Stomach (tissue), 19 donors: ENCODE data around the gene TRIM77. TPM values are rescaled to one million over a fixed set of nuclear protein-coding genes. Genes with fewer than 3 reads are reported as not detected.
"Not testable (repeated sequence)": the region's sequence is repeated elsewhere in the genome, so short reads cannot be mapped to it uniquely, and the experiment has no call there.

Experiments used
- DNase-seq, 2 donors: peaks; one replicate each; pipeline versions ENCODE4 v3.0.0 to v3.0.0-alpha.2; 2013 to 2019
- H3K27ac ChIP-seq, 5 donors: fragments of 200-600 bp in 4 of 5; sonication (generic) in 4 of 5; one replicate each; pipeline ENCODE4 v1.5.1; 2013 to 2019; ENCODE audit warnings: mild to moderate bottlenecking in 1 of 5, moderate library complexity in 1 of 5
- H3K27me3 ChIP-seq, 3 donors: fragments of 200-600 bp; sonication (generic); one replicate each; pipeline ENCODE4 v1.5.1; 2017 to 2019; ENCODE audit warnings: mixed run types in 1 of 3
- H3K36me3 ChIP-seq, 4 donors: fragments of 200-600 bp; sonication (generic); 1 replicate in 3 of 4; 2 replicates in 1 of 4; pipeline ENCODE4 v1.5.1; 2016 to 2019
- H3K4me1 ChIP-seq, 4 donors: fragments of 200-600 bp; sonication (generic); one replicate each; pipeline ENCODE4 v1.5.1; 2016 to 2019
- H3K4me3 ChIP-seq, 4 donors: fragments of 200-600 bp; sonication (generic) in 3 of 4; one replicate each; pipeline ENCODE4 v1.5.1; 2016 to 2019; ENCODE audit warnings: mild to moderate bottlenecking in 1 of 4
- H3K9me3 ChIP-seq, 4 donors: fragments of 200-600 bp; sonication (generic); one replicate each; pipeline ENCODE4 v1.5.1; 2016 to 2019
- EP300 ChIP-seq: sonication (generic); formaldehyde crosslinking; IDR thresholded peaks from one replicate; pipeline ENCODE4 v1.6.1; 2017; ENCODE audit warnings: antibody characterized with exemption
- POLR2A ChIP-seq, 4 donors: fragments of 450-650 bp; IDR thresholded peaks; one replicate each; pipeline ENCODE4 v1.6.1; 2016; ENCODE audit warnings: antibody characterized with exemption in 4 of 4, control low read depth in 2 of 4, mild to moderate bottlenecking in 1 of 4, moderate library complexity in 1 of 4
- POLR2AphosphoS5 ChIP-seq, 3 donors: sonication (generic); formaldehyde crosslinking; IDR thresholded peaks; one replicate each; pipeline ENCODE4 v1.6.1; 2016; ENCODE audit warnings: antibody characterized with exemption in 3 of 3
- WGBS, 5 donors: extraction: QIAGEN DNeasy Blood & Tissue Kit in 3 of 5; methylation state at CpG; one replicate each; pipeline versions ENCODE4 v1.1.5 to v1.1.7; 2013 to 2018; 5-methylcytosine and 5-hydroxymethylcytosine counted together
- intact Hi-C: fragments of 100-400 bp; cut with DNase I; formaldehyde crosslinking; loops from one replicate; pipeline ENCODE4 v1.15.1; 2023; ENCODE audit warnings: low total_unique reads
- long read RNA-seq, 10 donors: transcript quantifications; one replicate each; lab custom pipeline, GENCODE V29; 2026
- polyA plus RNA-seq, 3 donors: library from polyadenylated mRNA; stranded (reverse); fragments of 200-250 nt; gene quantifications; one replicate each; pipeline ENCODE4 v1.2.3, GENCODE V29; 2013
- total RNA-seq, 5 donors: library from RNA; depleted of rRNA; stranded (reverse); fragments of >200 nt; gene quantifications; one replicate each; pipeline versions ENCODE4 v1.1.0 to v1.2.3, GENCODE V29; 2014 to 2016
- TF ChIP-seq, protein P1 (sequence below), 7 experiments: fragments of 450-650 bp in 4 of 7; fragments of 200-600 bp in 3 of 7; sonication (generic) in 3 of 7; IDR thresholded peaks; one replicate each; pipeline ENCODE4 v1.5.1; 2016 to 2019; ENCODE audit warnings: antibody characterized with exemption in 7 of 7, control low read depth in 2 of 7, mild to moderate bottlenecking in 1 of 7
- donor health status: healthy with polysubstance abuse.
- donor health status: Bipolar disorder and iron deficiency.
- donor health status: healthy.

The TRIM77 gene, protein sequence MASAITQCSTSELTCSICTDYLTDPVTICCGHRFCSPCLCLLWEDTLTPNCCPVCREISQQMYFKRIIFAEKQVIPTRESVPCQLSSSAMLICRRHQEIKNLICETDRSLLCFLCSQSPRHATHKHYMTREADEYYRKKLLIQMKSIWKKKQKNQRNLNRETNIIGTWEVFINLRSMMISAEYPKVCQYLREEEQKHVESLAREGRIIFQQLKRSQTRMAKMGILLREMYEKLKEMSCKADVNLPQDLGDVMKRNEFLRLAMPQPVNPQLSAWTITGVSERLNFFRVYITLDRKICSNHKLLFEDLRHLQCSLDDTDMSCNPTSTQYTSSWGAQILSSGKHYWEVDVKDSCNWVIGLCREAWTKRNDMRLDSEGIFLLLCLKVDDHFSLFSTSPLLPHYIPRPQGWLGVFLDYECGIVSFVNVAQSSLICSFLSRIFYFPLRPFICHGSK
- total RNA-seq (not detected), polyA plus RNA-seq (not detected)
- long read RNA-seq, donor 1, result 0 reads
- long read RNA-seq, donor 2, result 0 reads
- long read RNA-seq, donor 3, result 0 reads
- long read RNA-seq, donor 4, result 0 reads
- long read RNA-seq, donor 5, result 0 reads
- long read RNA-seq, donor 6, result 0 reads
- long read RNA-seq, donor 7, result 0 reads
- long read RNA-seq, donor 8, result 0 reads
- long read RNA-seq, donor 9, result 0 reads
- long read RNA-seq, donor 10, result 0 reads

DNA sequence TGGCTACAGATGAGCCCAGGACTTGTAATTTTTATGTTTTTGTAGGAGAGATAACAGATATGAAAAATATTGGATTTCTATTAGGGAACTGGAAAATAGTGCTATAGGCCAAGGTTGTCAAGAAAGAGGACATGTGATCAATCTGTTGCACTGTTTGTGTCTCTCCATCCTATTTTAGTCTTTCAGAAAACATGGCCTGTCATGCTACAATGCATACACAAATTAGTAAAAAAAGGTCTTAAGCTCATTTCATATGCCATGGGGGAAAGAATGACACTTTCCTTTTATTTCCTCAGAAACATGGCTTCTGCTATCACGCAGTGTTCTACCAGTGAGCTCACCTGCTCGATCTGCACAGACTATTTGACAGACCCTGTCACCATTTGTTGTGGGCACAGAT is at the start of gene TRIM77:
TRIM77 (plus strand) TSS at position 301 of the 400 bp plus-strand sequence; CDS start at position 301, 0 bp downstream.
- H3K27ac ChIP-seq, intact Hi-C loops, H3K36me3 ChIP-seq, H3K4me3 ChIP-seq, H3K9me3 ChIP-seq, H3K27me3 ChIP-seq, H3K4me1 ChIP-seq, DNase-seq: not testable (repeated sequence)
- WGBS, 5 donors, result 70 to 85% (median 83%) methylated on average over 2 of the region's 2 CpGs

GRCh38 chr11:89667001-89667400 is 43.1 kb upstream of the TRIM77 start:
- no peaks in the 10 kb centered on the region for H3K9me3 ChIP-seq
- no peak overlapping the region for H3K27ac ChIP-seq
- no peaks in the 10 kb centered on the region for H3K4me1 ChIP-seq
- 76 to 88% (median 80%) methylated on average over 3 of the region's 3 CpGs for WGBS, 5 donors
- no peaks in the 10 kb centered on the region for H3K27me3 ChIP-seq
- TF ChIP-seq POLR2A (IDR thresholded peaks at IDR 0.05) (no peak), POLR2AphosphoS5 (IDR thresholded peaks at IDR 0.05) (no peak), EP300 (no peak)
- TF ChIP-seq, protein P1, sequence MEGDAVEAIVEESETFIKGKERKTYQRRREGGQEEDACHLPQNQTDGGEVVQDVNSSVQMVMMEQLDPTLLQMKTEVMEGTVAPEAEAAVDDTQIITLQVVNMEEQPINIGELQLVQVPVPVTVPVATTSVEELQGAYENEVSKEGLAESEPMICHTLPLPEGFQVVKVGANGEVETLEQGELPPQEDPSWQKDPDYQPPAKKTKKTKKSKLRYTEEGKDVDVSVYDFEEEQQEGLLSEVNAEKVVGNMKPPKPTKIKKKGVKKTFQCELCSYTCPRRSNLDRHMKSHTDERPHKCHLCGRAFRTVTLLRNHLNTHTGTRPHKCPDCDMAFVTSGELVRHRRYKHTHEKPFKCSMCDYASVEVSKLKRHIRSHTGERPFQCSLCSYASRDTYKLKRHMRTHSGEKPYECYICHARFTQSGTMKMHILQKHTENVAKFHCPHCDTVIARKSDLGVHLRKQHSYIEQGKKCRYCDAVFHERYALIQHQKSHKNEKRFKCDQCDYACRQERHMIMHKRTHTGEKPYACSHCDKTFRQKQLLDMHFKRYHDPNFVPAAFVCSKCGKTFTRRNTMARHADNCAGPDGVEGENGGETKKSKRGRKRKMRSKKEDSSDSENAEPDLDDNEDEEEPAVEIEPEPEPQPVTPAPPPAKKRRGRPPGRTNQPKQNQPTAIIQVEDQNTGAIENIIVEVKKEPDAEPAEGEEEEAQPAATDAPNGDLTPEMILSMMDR (IDR thresholded peaks at IDR 0.05), result no peak
- intact Hi-C loops, result no loop called here
- DNase-seq, result no peak
- no peak overlapping the region for H3K4me3 ChIP-seq
- H3K36me3 ChIP-seq, result no peaks in the 10 kb centered on the region

DNA sequence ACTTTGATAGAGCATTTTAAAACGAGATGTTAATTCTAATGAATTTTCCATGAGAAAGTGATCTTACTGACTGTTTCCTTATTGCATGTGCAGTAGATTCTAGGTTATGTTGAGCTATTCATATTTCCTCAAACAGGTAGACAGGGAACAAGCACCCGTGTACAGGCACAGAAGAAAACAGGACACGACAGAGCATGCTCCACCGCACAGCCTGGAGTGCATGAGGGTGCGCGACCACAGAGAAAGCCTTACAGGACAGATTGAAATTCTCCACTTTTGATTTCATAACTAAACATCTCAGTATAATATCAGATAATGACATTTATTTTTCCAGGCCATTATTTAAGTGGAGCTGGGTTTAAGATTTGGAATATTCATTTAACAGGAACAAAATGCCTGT is 41.9 kb upstream of the TRIM77 start:
- H3K4me1 ChIP-seq, result not testable (repeated sequence)

DNA sequence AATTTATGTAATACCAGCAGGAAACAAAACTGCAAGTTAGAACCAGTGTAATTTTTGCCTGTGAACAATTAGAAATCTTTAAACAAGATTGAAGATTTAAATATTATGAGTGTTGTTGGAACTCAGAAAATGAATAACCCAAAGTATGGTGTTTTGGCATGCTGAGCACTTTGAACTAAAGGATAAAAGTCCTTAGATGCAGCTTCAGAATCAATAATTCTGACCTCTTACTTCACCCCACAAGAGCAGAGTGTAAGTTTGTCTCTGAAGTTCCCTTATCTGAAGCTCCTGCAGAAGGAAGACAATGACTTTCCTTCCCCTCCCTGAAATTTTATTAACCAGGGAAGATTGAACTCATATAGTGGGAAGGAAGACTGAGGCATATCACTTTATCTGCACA is 40.5 kb upstream of the TRIM77 start:
- H3K36me3 ChIP-seq, H3K4me3 ChIP-seq, DNase-seq, intact Hi-C loops, H3K27me3 ChIP-seq, H3K27ac ChIP-seq, H3K9me3 ChIP-seq, H3K4me1 ChIP-seq: not testable (repeated sequence)

More for the DNA sequence above, 41.9 kb upstream of the TRIM77 start:
- H3K27ac ChIP-seq, H3K9me3 ChIP-seq, H3K36me3 ChIP-seq, H3K4me3 ChIP-seq, DNase-seq, H3K27me3 ChIP-seq, intact Hi-C loops: not testable (repeated sequence)
- WGBS, 5 donors, result 78 to 85% (median 78%) methylated on average over 6 of the region's 6 CpGs

DNA sequence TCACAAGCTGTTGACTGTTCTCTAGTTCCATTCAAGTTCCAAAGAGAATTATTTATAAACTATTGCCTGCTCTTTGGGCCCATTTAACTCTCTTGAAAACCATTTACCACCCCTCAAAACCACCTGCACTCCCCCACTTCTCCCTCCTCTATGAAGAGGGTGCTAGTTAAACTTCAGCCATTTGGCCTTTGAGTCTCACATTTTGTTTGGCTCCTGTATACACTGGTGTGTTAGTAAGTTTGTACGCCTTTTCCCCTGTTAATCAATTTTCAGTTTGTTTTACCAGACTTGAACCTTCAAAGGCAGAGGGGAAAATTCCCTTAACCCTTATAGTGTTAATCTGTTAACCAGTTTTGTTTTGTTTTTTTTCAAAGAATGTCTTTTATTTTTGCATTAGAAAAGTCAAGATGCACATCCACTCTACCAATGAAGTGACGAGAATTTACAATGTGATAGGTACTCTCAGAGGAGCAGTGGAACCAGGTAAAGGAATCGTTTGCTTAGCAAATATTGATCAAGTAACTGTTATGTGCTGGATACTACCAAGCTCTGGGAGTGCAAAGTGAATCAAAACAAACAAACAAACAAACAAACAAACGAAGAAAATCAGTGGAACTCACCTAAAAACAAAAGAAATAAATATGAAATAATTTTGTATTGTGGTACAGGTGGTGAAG is 40.0 kb upstream of the TRIM77 start:
- intact Hi-C loops, H3K4me1 ChIP-seq, H3K27ac ChIP-seq, H3K36me3 ChIP-seq, H3K27me3 ChIP-seq, H3K4me3 ChIP-seq, DNase-seq, H3K9me3 ChIP-seq: not testable (repeated sequence)
- 40 to 58% (median 44%) methylated on average over 4 of the region's 4 CpGs for WGBS, 5 donors

DNA sequence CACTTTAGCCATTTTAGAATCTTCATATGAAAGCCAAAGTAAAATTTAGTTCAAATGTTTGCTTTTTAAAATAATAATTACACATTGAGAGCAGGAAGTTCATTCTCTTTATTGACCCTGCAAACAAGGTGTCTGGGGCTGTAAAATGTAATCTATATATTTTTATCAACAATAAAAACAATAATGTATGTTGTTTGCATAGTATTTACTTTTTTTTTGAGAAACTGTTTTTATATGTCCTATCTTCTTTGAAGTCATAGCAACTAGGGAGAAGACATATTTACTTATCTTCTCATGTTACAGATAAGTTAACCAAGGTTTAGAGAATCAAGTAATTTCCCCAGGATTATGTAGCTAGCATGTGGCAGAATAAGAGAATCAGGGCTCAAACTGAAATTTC is 37.6 kb upstream of the TRIM77 start:
- H3K36me3 ChIP-seq, intact Hi-C loops: not testable (repeated sequence)

GRCh38 chr11:89673380-89673779 is 36.7 kb upstream of the TRIM77 start:
- WGBS, 5 donors, result 14 to 29% (median 28%) methylated on average over 2 of the region's 2 CpGs
- H3K4me3 ChIP-seq, H3K27ac ChIP-seq, DNase-seq, intact Hi-C loops, H3K27me3 ChIP-seq, H3K36me3 ChIP-seq, H3K4me1 ChIP-seq, H3K9me3 ChIP-seq: not testable (repeated sequence)

More for the DNA sequence above, 37.6 kb upstream of the TRIM77 start:
- DNase-seq, H3K4me3 ChIP-seq, H3K4me1 ChIP-seq, H3K27me3 ChIP-seq, H3K9me3 ChIP-seq, H3K27ac ChIP-seq: not testable (repeated sequence)

DNA sequence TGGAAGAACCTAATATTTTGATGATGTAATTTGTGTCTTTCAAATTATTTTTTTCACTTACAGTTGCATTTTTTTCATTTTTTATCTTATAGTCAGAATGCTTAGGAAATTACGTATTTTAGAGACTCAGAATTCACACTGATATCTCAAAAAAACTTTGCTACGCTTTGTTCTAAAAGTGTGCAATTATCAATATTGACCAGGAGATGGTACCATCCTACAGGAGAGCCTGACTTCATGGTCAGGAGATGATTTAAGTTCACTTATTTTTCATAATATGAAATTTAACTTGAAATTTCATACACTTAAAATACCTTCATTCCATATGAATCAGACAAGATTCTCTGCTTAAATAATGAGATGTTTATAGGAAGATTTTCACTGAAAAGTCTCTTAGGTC is 34.7 kb upstream of the TRIM77 start:
- DNase-seq, H3K27ac ChIP-seq, H3K4me1 ChIP-seq, H3K27me3 ChIP-seq, H3K9me3 ChIP-seq, H3K36me3 ChIP-seq, intact Hi-C loops, H3K4me3 ChIP-seq: not testable (repeated sequence)
- 48 to 63% (median 55%) methylated on average over 2 of the region's 2 CpGs for WGBS, 5 donors

DNA sequence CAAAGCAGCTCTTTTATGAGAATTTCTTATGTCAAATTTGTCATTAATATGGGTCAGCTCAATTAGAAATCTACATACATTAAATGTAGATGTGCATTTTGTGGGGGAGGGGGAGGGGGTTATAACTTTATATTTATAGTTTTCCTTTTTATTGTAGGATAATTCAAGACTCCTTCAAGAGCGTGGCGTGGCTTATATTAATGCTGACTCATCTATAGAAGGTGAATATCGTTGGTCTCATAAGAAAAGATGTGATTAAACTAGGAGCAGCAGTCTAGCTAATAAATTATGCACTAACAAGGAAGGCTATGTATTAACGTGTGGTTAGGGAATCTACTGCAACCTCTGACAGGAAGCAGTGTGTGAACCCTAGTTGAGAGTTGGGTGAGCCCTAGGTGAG is 34.2 kb upstream of the TRIM77 start:
- intact Hi-C loops, H3K27me3 ChIP-seq, H3K4me3 ChIP-seq, DNase-seq, H3K27ac ChIP-seq, H3K36me3 ChIP-seq, H3K9me3 ChIP-seq, H3K4me1 ChIP-seq: not testable (repeated sequence)
- 44 to 63% (median 50%) methylated on average over 4 of the region's 4 CpGs for WGBS, 5 donors

DNA sequence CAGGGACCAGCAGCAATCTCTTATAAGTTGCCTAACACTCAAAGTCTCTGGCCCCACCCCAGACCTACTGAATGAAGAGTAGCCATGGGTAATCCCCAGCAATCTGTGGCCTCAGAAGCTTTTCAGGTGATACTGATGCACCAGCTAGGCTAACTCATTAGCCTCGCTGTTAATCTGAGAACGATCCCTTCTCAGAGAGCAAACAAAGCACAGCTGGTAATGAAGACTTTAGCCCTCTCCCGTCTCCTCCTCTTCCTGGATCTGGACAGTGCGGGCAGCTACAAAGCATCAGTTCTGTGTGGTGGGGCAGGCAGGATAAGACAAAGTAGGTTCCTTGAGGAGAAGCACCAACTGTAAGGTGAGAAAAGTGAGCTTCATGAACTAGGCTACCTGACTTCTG is 3.0 kb upstream of the TRIM77 start:
- H3K4me3 ChIP-seq, H3K4me1 ChIP-seq, H3K9me3 ChIP-seq, DNase-seq, H3K27me3 ChIP-seq, H3K36me3 ChIP-seq, H3K27ac ChIP-seq, intact Hi-C loops: not testable (repeated sequence)
- WGBS, 5 donors, result 38 to 70% (median 45%) methylated on average over 3 to 4 of the region's 4 CpGs
